ENCODE data around the gene EBF3. TPM values are rescaled to one million over a fixed set of nuclear protein-coding genes. Genes with fewer than 3 reads are reported as not detected.

The EBF3 gene
- total RNA-seq, 1 donor from 2014 or later, result 0.07 TPM

DNA sequence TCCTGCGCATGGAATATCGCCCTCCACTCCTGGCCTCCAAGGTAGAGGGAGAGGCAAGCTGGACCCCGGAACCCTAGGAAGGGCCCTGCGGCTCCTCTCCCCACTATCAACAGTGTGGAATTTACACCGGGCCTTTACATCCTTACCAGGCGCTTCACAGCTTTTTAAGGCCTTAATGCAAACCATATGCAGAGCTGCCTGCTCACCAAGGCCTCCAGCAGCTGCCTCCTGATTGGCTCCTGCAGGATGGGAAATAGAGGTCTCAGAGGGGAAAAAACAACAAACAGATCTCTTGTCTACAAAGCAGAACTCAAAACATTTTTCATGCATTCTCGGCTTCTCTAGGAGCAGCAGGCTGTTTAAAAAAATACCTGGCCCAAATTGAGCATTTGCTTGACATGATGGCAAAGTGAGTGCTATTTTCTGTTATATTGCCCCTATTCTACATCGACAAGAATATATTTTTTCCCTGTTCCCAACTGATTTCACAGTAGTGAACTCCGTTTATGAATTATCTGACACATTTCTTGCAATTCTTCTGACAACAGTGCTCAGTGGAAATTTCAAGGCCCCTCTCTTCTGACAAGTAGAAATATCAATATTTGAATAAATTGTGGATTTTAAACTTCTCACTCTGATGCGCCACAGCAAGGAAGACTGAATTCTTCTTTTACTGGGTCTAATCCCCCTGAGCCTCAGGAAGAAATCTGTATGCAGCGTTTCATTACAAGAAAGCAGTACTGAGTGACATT is 51.7 kb downstream of the EBF3 start:
- DNase-seq (ENCODE audit: low read depth, low spot score), result no peak

DNA sequence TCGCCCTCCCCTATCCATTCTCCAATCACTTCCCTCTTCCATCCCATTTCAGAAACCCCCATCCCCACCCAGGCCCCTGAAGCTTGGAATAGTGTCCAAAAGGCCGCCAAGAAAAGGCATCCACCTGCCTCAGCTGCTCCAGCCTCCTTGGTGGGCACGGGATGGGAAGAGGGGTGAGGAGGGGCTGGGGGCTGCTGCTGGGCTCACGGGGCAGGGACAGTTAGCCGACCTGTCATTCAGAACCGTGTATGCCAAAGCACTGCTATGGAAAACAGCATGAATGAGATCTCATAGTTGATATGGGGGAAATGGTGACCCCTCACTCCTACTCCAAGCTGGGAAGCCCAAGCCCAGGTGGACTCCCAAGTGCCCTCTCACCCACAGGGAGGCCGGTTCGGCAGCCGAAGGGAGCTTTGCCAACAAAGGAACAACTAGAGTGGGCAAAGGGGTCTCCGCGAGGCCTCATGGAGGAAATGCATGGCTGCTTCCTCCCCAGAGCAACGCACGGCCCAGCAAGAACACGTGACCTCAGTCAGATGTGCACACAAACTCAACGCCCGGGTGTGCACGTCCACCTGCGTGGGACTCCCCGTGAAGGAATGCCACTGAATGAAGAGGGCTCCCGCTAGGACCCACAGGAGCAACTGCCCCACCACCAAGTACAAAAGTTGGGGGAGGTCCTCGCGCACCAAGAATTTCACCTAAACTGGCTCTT is 52.5 kb downstream of the EBF3 start:
- DNase-seq (ENCODE audit: low read depth, low spot score), result no peak

DNA sequence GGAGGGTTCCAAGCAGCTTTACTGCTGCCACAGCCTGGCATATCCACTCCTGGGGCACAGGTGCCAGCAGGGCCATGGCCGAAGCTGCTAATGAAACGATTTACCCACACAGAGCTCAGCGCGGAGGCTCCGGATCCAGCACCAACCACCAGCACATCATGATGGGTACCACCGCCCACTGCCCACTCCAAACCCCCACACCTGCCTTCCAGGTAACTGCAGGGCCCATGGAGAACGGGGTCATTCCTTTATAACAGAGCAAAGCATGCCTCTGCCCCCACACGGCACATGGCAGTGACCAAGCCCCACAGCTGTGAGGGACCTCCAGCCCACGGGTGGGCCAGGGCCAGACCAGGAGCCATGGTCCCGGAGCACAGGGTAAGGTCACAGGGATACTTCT is 53.2 kb downstream of the EBF3 start:
- DNase-seq (ENCODE audit: low read depth, low spot score), result no peak

DNA sequence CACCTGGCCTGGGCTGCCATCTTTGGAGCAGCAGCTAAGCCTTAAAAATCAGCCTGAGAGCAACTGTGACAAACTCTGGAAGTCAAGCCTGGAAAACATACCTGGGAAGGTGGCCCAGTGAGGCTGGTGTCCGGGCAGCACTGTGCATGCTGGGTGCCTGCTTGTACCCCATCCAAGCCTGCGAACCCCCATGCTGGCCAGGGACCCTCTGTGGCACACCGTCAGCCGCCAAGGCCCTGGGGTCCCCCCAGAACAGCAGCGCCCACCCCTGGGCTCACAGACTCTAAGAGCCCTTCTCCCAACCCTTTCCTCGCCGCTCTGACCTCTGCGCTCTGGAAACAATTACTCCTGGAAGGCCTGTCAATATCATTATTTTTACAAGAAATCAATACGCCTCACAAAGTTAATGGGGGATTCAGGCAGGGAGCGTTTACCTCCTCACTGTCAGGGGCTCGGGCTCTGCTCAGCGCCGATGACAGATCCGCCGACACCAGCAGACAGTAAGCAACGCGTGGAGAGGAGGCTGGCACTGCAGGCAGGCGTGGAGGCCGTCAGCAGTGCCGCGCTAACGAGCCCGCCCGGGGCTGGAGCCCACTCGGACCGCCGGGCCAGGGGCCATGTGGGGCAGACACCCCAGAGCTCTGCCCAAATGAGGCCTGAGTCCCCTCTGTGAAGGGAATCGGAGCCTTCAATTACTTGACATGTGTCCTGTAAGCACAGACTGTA is 54.4 kb downstream of the EBF3 start:
- no peak for DNase-seq (ENCODE audit: low read depth, low spot score)

DNA sequence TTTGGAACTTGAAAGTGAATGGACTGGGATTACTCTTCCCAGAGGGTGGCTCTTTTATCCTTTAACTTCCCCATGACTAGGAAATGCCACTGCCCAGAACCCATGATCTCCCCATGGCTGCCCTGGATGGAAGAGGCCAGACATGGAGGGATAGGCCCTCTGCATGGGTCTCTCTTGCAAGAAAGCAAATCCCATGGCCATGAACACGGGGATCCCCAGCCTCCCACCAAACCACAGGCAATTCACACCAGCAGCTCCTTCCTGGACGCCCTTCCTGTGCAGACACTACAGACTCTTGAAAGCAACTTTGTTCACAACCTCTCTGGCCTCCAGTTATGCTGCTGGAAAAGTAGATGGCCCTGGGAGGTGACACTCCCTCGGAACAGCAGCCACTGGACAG is 55.0 kb downstream of the EBF3 start:
- no peak for DNase-seq (ENCODE audit: low read depth, low spot score)

DNA sequence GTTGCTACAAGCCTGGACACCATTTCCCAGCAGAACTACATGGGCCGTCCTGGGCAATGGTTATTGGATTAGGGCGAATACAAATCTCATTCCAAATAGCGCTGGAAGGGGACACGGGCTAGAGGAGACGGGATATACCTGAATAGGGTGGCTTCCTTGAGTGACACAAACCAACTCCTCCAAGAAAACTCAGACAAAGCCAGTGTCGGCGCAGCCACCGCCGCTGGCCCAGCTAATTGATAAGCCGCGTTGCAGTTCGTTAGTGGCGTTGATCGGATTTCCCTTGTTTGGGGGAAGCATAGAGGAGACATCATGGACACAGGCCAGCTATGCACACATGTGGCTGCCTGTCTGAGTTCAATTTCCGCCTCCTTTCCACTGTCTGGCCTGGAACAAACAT is 55.7 kb downstream of the EBF3 start:
- DNase-seq (ENCODE audit: low read depth, low spot score), result no peak

DNA sequence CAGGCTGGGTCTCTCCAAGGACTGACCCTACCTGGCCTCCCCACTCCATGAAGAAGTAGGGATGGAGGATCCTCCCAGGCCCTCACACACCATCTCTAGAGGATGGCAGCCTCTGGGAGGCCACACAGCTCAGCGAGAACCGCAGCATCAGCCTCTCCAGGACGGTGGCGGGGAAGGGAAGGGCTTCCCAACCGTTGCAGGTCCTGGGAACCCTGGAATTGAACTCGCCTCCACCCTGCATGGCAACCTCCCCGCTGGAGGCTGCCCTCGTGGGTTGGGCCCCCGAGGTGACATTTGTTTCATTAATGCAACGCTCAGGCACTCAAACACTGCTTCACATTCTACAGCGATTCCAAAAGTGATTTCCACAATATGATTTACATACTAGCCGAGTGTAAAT is 58.5 kb downstream of the EBF3 start:
- DNase-seq (ENCODE audit: low read depth, low spot score), result no peak

DNA sequence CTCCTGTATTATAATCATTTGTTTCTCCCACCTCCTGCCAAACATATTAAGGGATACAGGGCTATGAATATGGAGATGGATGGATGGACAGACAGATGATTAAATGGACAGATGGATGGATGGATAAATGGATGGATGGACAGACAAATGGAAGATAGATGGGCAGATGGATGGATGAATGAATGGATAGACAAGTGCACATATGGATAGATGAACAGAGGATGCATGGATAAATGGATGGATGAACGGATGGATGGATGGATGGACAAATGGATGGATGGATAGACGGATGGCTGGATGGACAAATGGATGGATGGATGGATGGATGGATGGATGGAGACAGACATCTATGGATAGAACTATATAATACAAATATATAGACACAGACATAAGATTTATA is 59.8 kb downstream of the EBF3 start:
- DNase-seq (ENCODE audit: low read depth, low spot score), result no peak

DNA sequence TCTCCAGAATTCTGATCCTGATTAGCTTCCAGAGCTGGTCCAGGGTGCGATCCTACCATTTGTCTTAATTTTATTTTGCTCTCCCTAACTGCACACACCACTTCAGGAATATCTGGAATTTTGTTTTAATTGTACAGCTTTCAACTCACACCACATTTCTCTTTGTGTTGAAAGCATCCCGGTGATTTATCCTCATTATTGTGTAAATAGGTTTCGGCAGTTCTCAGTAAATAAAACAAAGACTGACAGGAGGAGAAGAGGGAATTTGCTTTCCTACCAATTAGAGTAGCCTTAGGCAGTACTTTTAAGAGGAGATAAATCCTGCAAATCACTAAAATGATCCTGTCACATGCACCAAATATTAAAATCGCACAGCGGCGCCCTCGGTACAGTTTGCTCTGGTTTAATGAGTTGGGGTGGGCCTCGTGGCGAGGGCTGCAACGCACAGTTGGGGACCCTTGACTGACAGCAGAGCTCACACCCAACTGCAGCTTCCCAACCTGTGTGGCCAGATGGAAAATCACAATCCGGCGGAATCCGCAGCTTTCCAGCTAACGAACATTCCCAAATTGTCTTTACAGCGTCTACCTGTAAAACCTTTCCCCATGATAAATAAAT is 62.6 kb downstream of the EBF3 start:
- DNase-seq (ENCODE audit: low read depth, low spot score), result no peak

DNA sequence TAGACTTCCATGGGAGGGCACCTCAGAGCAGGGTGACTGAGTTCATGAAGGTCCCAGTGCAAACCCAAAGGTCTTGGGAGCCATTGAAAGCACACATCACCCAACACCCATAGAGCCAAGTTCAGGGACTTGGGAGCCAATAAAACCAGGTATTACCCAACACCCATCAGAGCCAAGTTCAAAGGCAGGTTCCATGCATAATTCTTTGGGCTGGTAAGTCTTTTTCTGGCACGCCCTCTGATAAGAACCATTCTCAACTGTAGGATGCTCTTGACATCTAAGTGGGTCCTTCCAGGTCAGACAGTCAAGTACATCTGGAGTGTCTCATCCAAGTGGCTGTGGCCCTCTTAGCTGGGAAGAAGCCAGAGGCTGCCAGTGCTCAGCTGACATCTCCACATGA is 63.2 kb downstream of the EBF3 start:
- no peak for DNase-seq (ENCODE audit: low read depth, low spot score)

DNA sequence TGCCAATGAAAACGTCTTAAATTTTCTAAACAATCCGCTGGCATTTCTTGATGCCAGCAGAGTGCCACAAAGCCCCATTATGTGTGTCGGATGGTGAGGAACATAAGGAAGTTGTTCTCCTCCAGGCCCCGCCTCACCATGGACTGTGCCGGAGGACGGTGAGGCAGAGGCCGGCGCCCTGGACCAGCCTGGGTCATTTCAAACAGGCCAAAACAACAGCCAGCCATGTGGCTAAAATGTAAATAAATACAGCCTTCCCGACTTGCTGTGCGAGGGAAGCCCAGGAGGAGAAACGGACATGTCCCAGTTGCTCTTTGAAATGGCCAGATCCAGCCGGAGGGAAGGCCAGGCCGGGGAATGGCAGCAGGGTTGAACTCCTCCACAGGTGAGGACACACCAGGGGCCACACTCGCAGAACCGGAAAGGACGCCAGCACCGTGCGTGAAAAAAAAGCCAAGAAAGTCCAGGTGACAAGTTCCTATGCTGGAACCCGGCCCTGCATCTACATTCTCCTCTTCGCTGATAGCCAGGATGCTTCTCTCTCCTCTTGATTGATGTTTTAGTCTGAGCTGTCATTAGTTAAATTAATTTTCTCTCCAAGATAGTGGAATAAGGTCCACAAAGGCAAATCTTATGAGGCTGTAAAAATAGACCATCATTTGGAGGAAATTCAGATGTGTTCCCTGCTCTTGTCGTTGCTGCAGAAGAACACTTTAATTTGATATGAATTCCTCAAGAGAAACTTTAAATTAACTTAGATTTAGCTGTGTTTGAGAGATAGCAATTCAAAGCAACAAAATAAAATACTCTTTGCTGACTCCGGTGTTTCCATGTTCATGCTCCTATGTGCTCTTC is 64.6 kb downstream of the EBF3 start:
- DNase-seq (ENCODE audit: low read depth, low spot score), result no peak

DNA sequence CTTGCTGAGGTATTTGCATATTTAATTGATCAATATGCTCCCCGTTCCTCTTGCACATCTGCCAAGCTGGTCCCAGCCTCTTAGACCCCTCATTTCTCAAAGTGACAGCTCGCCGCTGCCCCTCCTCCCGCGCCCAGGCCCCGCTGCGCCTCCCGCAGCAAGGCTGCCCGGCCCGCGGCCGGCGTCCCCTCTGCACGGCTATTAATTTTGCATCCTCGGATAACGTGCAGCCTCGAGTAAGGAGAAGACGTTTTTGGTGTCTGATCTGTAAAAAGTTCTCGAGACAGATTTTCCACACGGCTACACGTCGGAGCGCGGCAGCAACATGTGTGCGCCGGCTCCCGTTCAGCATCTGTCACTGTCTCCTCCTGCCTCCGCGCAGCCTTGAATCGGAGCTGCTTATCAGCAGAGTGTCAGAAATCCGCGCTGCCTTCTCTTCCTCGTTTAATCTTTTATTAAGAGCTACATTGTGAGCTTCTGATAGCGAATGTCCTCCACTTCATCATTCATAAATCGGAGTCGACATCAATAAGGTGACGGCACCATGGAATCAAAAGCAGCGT is 65.3 kb downstream of the EBF3 start:
- DNase-seq (ENCODE audit: low read depth, low spot score), result no peak

DNA sequence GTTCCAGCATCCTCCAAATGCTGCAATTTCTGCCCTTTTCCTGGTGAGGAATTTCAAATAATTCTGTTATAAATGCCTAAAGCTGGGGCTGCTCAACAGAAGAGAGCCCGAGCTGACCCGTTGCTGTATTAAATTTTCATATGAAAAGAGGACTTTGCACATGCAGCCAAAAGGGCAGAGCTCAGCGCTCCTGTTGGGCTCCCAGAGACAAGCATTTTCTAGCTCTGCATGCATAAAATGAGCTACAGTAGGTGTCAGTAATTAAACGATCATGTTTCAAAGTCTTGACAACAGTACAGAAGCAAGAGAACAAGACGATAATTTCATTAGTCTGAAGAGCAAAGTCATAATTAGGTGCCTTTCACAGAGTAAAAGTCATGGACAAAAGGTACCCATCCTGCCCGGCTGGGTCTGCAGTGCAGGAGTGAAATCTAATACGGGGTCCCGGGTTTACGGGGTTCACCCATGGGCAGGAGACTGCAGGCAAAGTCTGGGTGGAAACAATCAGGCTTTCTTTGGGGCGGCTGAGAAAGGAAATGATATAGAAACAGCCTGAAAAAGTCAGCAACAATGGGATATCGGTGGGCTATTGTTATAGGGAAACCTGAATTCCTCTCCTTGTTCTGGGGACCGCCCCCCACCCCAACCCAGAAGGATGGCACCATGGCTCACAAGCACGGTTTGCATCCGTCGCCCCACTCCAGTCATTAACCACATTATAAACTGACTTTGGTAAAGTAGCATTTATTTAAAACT is 66.0 kb downstream of the EBF3 start:
- DNase-seq (ENCODE audit: low read depth, low spot score), result no peak

DNA sequence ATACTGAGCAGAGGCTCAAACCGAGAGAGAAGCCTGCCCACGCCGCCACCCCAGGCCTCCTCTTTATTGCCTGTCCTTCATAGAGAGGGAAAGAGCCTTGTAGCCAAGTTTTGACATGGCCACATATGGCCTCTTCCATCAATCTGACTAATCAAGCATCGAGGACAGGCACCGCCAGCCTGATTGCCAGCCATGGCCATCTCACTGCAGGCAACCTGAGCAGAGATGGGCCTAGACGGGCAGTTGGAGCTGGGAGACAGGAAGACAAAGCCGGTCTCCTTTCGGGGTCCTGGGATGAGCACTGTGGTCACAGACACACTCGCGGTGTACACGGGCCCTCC is 67.2 kb downstream of the EBF3 start:
- DNase-seq (ENCODE audit: low read depth, low spot score), result no peak

DNA sequence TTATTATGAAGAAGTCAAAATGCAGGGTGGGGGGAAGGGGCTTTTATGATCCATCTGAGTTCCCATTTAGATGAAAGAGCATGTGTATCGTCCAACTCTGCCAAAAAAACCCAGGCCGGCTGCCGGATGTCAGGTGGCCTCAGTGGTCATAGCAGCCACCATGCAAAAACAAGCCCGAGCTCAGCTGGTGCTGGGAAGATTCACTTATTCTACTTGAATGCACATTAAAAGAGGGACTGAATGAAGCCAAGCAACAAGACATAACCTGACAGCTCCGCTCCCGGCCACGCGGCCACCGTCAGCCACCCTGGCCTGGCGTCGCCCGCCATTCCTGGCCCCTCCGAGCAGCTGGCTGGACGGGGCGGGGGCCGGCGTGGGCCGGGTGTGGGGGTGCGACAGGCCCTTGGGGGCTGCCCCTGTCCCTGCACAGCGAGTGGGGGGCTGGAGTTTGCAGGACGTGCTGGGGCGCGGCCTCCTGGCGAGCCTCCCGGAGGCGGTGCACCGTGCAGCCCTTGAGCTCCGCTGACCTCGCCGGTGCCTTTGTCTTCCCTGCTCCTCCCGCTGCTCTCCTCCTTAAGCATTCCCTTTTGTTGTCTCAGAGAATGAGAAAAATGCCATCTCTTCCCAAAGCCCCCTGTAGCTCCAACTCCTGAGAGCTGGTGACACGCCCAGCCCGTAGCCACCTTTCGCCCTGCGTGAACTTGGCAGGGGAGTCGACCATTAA is 67.8 kb downstream of the EBF3 start:
- DNase-seq (ENCODE audit: low read depth, low spot score), result no peak

DNA sequence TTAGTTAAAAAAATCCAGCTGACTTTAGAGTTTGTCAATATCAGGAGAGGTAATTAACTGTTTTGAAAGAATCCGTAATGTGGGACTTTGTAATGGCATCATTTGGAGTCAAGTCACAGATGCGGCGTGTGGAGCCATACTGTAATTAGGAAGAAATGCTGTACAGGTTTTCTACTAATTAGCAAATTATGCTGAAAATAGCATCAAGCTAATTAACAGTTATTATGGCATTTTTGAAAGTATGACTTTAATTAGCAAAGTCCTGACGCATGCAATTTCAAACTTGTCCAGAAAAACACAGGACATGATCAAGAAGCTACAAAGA is 68.3 kb downstream of the EBF3 start:
- no peak for DNase-seq (ENCODE audit: low read depth, low spot score)

DNA sequence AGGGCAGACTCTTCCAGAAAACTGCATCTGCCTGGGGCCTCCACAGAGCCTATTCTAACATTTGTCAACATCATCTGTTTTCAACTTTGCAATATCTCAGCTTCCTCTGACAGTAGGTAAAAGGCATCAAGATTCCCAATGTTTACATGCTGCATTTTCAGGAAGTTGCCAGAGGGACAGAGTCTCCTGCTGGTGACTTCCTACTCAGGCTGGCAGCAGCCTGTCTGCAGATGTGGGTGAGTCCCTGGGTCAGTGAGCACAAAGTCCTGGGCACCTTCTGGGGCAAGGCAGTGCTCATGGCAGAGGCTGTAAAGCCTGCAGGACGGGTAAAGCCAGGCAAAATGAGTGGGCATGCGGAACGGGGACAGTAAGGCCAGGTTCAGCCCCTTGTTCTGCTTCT is 69.4 kb downstream of the EBF3 start:
- no peak for DNase-seq (ENCODE audit: low read depth, low spot score)

DNA sequence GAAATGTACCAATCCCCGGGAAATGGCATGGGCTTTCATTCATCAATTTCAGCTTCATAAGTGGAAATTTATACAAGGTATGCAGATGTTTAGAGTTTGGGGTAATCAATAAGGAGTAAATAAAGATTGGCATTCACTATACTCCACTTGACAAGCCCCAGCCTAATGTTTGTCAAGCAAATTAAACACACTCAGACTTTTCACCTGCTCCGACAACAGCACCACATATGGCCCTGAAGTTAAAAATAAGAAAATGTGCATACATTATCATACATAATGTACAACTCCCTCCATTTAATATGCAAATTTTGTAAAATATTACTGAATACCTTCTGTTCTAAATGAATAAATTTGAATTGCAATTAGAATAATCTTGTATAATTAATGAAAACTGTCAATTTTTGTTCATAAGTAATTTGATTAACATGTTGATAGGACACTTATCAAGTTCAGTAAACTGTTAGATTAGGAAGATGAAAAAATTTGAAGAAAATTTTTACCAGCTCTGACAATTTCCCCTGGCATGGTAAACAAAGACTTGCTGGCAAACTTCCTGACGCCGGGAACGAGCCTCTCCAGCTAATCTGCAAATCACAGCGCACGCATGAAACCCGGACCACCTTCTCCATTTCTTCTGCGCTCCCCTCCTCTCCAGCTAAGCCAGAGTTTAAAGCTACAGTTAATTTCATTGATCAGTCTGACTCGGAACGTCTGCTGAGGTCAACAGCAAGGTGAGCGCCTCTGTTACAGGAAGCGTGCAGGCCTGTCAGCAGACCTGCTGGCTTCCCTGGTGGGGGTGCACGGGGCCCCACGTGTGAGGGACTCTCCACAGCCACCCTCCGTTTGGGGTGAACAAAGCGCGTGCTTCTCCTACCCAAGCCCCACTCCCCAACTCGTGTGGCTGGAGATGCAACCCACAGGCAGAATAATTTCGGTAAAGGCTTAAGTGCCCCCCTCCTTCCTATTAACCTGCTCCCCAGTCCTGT is 70.7 kb downstream of the EBF3 start:
- no peak for DNase-seq (ENCODE audit: low read depth, low spot score)
